Endothelial cell of umbilical vein (primary cell): ENCODE data around the gene HIC1.

Experiments used
- EZH2 ChIP-seq: IDR thresholded peaks from 2 replicates; pipeline ENCODE4 v1.6.1; 2012; ENCODE audit warnings: borderline replicate concordance, low read depth, mild to moderate bottlenecking, moderate library complexity, low read length, inconsistent platforms; ENCODE audit not compliant: severe bottlenecking
- FOS ChIP-seq: IDR thresholded peaks from 2 replicates; pipeline ENCODE4 v1.6.1; 2011; ENCODE audit warnings: mild to moderate bottlenecking, low read length, moderate library complexity, borderline replicate concordance; ENCODE audit not compliant: insufficient read depth
- JUN ChIP-seq: IDR thresholded peaks from 2 replicates; pipeline ENCODE4 v1.6.1; 2011; ENCODE audit warnings: borderline replicate concordance, low read depth; ENCODE audit not compliant: insufficient read length, insufficient read depth
- MYC ChIP-seq: IDR thresholded peaks from one replicate; pipeline ENCODE4 v1.6.1; 2011; ENCODE audit warnings: mild to moderate bottlenecking, low read depth, low read length
- POLR2A ChIP-seq: IDR thresholded peaks from 2 replicates; pipeline ENCODE4 v1.6.1; 2012; ENCODE audit warnings: low read depth, mild to moderate bottlenecking, control low read depth, low read length
- POLR2AphosphoS5 ChIP-seq: IDR thresholded peaks from 2 replicates; pipeline ENCODE4 v1.6.1; 2012; ENCODE audit warnings: low read depth, mild to moderate bottlenecking, control low read depth, low read length, moderate library complexity; ENCODE audit not compliant: insufficient read depth
- TF ChIP-seq, protein P1 (sequence below): IDR thresholded peaks from 2 replicates; pipeline ENCODE4 v1.6.1; 2011; ENCODE audit not compliant: insufficient read depth, insufficient read length
- TF ChIP-seq, protein P2 (sequence below), 2 donors: IDR thresholded peaks; 1 replicate in 1 of 2; 2 replicates in 1 of 2; pipeline ENCODE4 v1.5.1; 2011; ENCODE audit warnings: low read length in 2 of 2, mild to moderate bottlenecking in 2 of 2, moderate library complexity in 2 of 2, control low read depth in 1 of 2, inconsistent platforms in 1 of 2, low read depth in 1 of 2; ENCODE audit not compliant: insufficient read depth in 1 of 2; ENCODE audit errors: extremely low read depth in 1 of 2

DNA sequence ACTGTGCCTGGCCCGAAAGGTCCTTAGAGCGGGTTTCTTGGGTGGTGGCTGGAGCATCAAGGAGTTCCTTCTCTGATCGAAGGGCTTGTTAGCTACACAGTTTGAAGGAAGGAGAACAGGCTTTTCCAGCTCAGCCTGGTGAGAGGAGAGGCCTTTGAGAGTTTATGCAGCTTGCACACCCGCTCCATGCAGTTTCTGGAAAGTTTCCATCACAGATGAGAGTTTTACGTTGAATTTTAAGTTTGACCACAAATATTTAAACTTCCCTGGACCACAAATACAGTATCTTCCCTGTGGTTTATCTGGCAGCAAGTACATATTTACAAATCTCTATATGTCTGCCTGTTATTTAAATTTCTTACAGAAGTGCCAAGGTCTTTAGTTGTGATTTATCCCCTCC lies 56.8 kb downstream of the HIC1 start:
- TF ChIP-seq EZH2 (no peak), POLR2AphosphoS5 (no peak), POLR2A (no peak), JUN (no peak), MYC (no peak), FOS (no peak)
- TF ChIP-seq, protein P1, sequence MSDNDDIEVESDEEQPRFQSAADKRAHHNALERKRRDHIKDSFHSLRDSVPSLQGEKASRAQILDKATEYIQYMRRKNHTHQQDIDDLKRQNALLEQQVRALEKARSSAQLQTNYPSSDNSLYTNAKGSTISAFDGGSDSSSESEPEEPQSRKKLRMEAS: no peak
- TF ChIP-seq, protein P2, sequence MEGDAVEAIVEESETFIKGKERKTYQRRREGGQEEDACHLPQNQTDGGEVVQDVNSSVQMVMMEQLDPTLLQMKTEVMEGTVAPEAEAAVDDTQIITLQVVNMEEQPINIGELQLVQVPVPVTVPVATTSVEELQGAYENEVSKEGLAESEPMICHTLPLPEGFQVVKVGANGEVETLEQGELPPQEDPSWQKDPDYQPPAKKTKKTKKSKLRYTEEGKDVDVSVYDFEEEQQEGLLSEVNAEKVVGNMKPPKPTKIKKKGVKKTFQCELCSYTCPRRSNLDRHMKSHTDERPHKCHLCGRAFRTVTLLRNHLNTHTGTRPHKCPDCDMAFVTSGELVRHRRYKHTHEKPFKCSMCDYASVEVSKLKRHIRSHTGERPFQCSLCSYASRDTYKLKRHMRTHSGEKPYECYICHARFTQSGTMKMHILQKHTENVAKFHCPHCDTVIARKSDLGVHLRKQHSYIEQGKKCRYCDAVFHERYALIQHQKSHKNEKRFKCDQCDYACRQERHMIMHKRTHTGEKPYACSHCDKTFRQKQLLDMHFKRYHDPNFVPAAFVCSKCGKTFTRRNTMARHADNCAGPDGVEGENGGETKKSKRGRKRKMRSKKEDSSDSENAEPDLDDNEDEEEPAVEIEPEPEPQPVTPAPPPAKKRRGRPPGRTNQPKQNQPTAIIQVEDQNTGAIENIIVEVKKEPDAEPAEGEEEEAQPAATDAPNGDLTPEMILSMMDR (IDR thresholded peaks at IDR 0.05; ENCODE audit: extremely low read depth in 1 of 2, insufficient read depth in 1 of 2, low read depth in 1 of 2, low read length in 2 of 2): no peak
